B cell (primary cell): Measurements from ENCODE around the gene AKR1A1. TPM values are rescaled to one million over a fixed set of nuclear protein-coding genes. Genes with fewer than 3 reads are reported as not detected.

ENCODE experiments used
- ATAC-seq: fragments of 200-7000 bp; cut with Tn5 transposase; one replicate; pipeline ENCODE4 v1.10.0; 2021; ENCODE audit warnings: low read depth, mild to moderate bottlenecking, moderate number of reproducible peaks, moderate library complexity
- CTCF ChIA-PET: fragments of 350-600 bp; sonication (Branson Sonifier 250); formaldehyde crosslinking; loops from one replicate; lab custom pipeline; 2021; ENCODE audit warnings: antibody characterized with exemption, inconsistent platforms; lab: Charles Lee
- POLR2A ChIA-PET: fragments of 350-600 bp; sonication (Branson Sonifier 250); formaldehyde crosslinking; loops from one replicate; lab custom pipeline; 2021; ENCODE audit warnings: antibody characterized with exemption; lab: Charles Lee
- DNase-seq: peaks from one replicate; pipeline ENCODE4 v3.0.0; 2013
- H2AFZ ChIP-seq: 2 replicates; pipeline ENCODE4 v1.6.1; 2012; ENCODE audit warnings: mild to moderate bottlenecking, low read depth, low read length; ENCODE audit not compliant: insufficient read depth, poor library complexity, severe bottlenecking
- H3K27ac ChIP-seq, 2 donors: 1 replicate in 1 of 2; 2 replicates in 1 of 2; pipeline ENCODE4 v1.5.1; 2012 to 2013; ENCODE audit warnings: low read length in 2 of 2, mild to moderate bottlenecking in 2 of 2, moderate library complexity in 1 of 2
- H3K27me3 ChIP-seq, 4 experiments: fragments of 200-600 bp in 1 of 4; sonication (generic) in 1 of 4; replicated peaks in 1 of 4; 1 replicate in 2 of 4; 2 replicates in 2 of 4; pipeline versions ENCODE4 v1.6.1 to v1.7.0; 2013 to 2016; ENCODE audit warnings: low read length in 3 of 4, mild to moderate bottlenecking in 2 of 4, mixed read lengths in 1 of 4, moderate library complexity in 1 of 4; ENCODE audit not compliant: insufficient read depth in 4 of 4, control insufficient read depth in 3 of 4; ENCODE audit errors: control extremely low read depth in 1 of 4
- H3K36me3 ChIP-seq, 2 experiments: replicated peaks in 1 of 2; 1 replicate in 1 of 2; 2 replicates in 1 of 2; pipeline versions ENCODE4 v1.6.1 to v1.7.1; 2013; ENCODE audit warnings: low read length in 1 of 2; ENCODE audit not compliant: insufficient read depth in 2 of 2, control insufficient read depth in 1 of 2; ENCODE audit errors: control extremely low read depth in 1 of 2, extremely low read depth in 1 of 2
- H3K4me1 ChIP-seq, 2 donors: fragments of 200-600 bp in 1 of 2; sonication (generic) in 1 of 2; 1 replicate in 1 of 2; 2 replicates in 1 of 2; pipeline versions ENCODE4 v1.5.1 to v1.6.1; 2013 to 2017; ENCODE audit warnings: low read length in 2 of 2; ENCODE audit not compliant: control insufficient read depth in 2 of 2, insufficient read depth in 2 of 2
- H3K4me2 ChIP-seq: replicated peaks from 2 replicates; pipeline ENCODE3; 2012; ENCODE audit warnings: mild to moderate bottlenecking, low read depth, low read length; ENCODE audit not compliant: poor library complexity, severe bottlenecking
- H3K4me3 ChIP-seq, 5 experiments: fragments of 200-600 bp in 1 of 5; sonication (generic) in 1 of 5; 1 replicate in 3 of 5; 2 replicates in 2 of 5; pipeline versions ENCODE4 v1.5.1 to v1.7.0; 2011 to 2016; ENCODE audit warnings: low read length in 4 of 5, mild to moderate bottlenecking in 4 of 5, low read depth in 2 of 5, control low read depth in 1 of 5, moderate library complexity in 1 of 5; ENCODE audit not compliant: insufficient read depth in 1 of 5; ENCODE audit errors: control extremely low read depth in 1 of 5, extremely low read depth in 1 of 5
- H3K79me2 ChIP-seq: fragments of 200-600 bp; sonication (generic); one replicate; pipeline ENCODE4 v1.6.0; 2016; ENCODE audit warnings: low read length; ENCODE audit not compliant: control insufficient read depth, insufficient read depth
- H3K9ac ChIP-seq: fragments of 200-600 bp; sonication (generic); 2 replicates; pipeline ENCODE4 v1.6.1; 2017; ENCODE audit warnings: mild to moderate bottlenecking, low read length, moderate library complexity
- H3K9me3 ChIP-seq, 3 donors: one replicate each; pipeline versions ENCODE4 v1.6.1 to v1.7.1; 2013; ENCODE audit warnings: low read length in 2 of 3; ENCODE audit not compliant: control insufficient read depth in 2 of 3, insufficient read depth in 1 of 3; ENCODE audit errors: control extremely low read depth in 1 of 3
- H4K20me1 ChIP-seq: 2 replicates; pipeline ENCODE4 v1.6.0; 2012; ENCODE audit warnings: mild to moderate bottlenecking, low read length; ENCODE audit not compliant: insufficient read depth, control insufficient read depth, poor library complexity, severe bottlenecking
- H3K27ac Mint-ChIP-seq: one replicate; pipeline ENCODE4 v1.8.0; 2021; ENCODE audit warnings: mixed read lengths
- H3K27me3 Mint-ChIP-seq: one replicate; pipeline ENCODE4 v1.8.0; 2021; ENCODE audit warnings: mixed read lengths
- H3K4me1 Mint-ChIP-seq: one replicate; pipeline ENCODE4 v1.8.0; 2021; ENCODE audit warnings: mixed read lengths
- H3K4me3 Mint-ChIP-seq: one replicate; pipeline ENCODE4 v1.8.0; 2021; ENCODE audit warnings: mixed read lengths
- H3K9me3 Mint-ChIP-seq: one replicate; pipeline ENCODE4 v1.8.0; 2022; ENCODE audit warnings: mixed read lengths; ENCODE audit not compliant: insufficient read depth
- EZH2 ChIP-seq: IDR thresholded peaks from 2 replicates; pipeline ENCODE4 v1.6.1; 2012; ENCODE audit warnings: borderline replicate concordance, low read depth, mild to moderate bottlenecking, moderate library complexity, low read length; ENCODE audit not compliant: insufficient read depth, poor library complexity, severe bottlenecking
- WGBS: methylation state at CpG from one replicate; pipeline ENCODE4 v1.1.5; 2013; ENCODE audit warnings: missing lambda C conversion rate; ENCODE audit not compliant: insufficient coverage; 5-methylcytosine and 5-hydroxymethylcytosine counted together
- intact Hi-C: fragments of 100-400 bp; cut with micrococcal nuclease; formaldehyde crosslinking; loops from one replicate; pipeline ENCODE4 v1.10.0; 2022
- polyA plus RNA-seq: library from polyadenylated mRNA; depleted of rRNA; stranded (reverse); fragments of >200 nt; gene quantifications from 2 replicates; pipeline ENCODE4 v1.2.3, GENCODE V29; 2012
- total RNA-seq, 2 donors: library from RNA; stranded (reverse); fragments of 120-200 nt in 1 of 2; gene quantifications; 1 replicate in 1 of 2; 2 replicates in 1 of 2; pipeline versions ENCODE4 v1.2.3 to v1.2.4, GENCODE V29; 2013 to 2022
- TF ChIP-seq, protein P1 (sequence below): fragments of 200-600 bp; IDR thresholded peaks from one replicate; pipeline ENCODE4 v1.8.0; 2022; ENCODE audit warnings: antibody characterized with exemption, mild to moderate bottlenecking

AKR1A1 gene
- total and polyA plus RNA-seq, 2 donors (not counting 1 experiment from before 2014, with no cell fraction given): 145 to 163 TPM

DNA sequence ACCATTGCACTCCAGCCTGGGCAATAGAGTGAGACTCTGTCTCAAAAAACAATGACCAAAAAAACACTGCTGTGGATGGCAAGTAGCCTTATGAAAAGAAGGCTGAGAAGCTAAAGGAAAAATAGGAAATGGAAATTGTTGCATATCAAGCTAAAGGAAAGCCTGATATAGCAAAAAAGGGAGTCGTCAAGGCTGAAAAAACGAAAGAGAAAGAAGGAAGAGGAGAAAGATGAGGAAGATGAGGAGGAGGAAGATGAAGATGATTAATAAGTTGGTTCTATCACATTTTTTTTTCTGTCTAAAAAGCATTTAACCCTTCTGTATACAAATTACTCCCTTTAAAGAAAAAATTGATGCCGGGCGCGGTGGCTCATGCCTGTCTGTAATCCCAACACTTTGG lies 18.8 kb upstream of the AKR1A1 start:
- WGBS: 73% methylated on average over 3 of the region's 5 CpGs
- ChIA-PET POLR2A (interaction anchor here (0.7 kb wide), 1 partner anchor 11 kb away, joined by 5 read pairs; no protein-coding TSS in a partner anchor), CTCF (interaction anchor here (0.7 to 0.9 kb wide), 2 partner anchors 23 to 40 kb away, joined by 3 to 4 read pairs; no protein-coding TSS in a partner anchor)
- Histone ChIP-seq H3K9me3 (no peaks in the 10 kb centered on the region), H3K9ac (no peak overlapping the region), H3K4me3 (no peak overlapping the region), H3K4me2 (no peak overlapping the region), H3K4me1 (no peaks in the 10 kb centered on the region), H3K27me3 (no peaks in the 10 kb centered on the region), H2AFZ (no peak overlapping the region), H3K79me2 (no peaks in the 10 kb centered on the region), H3K27ac (no peak overlapping the region), H3K36me3 (no peaks in the 10 kb centered on the region), H4K20me1 (no peaks in the 10 kb centered on the region)
- Mint-ChIP-seq H3K4me3 (no peak overlapping the region), H3K27me3 (no peaks in the 10 kb centered on the region), H3K27ac (no peak overlapping the region), H3K9me3 (no peaks in the 10 kb centered on the region), H3K4me1 (no peaks in the 10 kb centered on the region)
- DNase-seq (no peak), ATAC-seq (no peak)
- intact Hi-C loops: no loop called here
- TF ChIP-seq, protein P1, sequence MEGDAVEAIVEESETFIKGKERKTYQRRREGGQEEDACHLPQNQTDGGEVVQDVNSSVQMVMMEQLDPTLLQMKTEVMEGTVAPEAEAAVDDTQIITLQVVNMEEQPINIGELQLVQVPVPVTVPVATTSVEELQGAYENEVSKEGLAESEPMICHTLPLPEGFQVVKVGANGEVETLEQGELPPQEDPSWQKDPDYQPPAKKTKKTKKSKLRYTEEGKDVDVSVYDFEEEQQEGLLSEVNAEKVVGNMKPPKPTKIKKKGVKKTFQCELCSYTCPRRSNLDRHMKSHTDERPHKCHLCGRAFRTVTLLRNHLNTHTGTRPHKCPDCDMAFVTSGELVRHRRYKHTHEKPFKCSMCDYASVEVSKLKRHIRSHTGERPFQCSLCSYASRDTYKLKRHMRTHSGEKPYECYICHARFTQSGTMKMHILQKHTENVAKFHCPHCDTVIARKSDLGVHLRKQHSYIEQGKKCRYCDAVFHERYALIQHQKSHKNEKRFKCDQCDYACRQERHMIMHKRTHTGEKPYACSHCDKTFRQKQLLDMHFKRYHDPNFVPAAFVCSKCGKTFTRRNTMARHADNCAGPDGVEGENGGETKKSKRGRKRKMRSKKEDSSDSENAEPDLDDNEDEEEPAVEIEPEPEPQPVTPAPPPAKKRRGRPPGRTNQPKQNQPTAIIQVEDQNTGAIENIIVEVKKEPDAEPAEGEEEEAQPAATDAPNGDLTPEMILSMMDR: no peak
- no peak for TF ChIP-seq EZH2

DNA sequence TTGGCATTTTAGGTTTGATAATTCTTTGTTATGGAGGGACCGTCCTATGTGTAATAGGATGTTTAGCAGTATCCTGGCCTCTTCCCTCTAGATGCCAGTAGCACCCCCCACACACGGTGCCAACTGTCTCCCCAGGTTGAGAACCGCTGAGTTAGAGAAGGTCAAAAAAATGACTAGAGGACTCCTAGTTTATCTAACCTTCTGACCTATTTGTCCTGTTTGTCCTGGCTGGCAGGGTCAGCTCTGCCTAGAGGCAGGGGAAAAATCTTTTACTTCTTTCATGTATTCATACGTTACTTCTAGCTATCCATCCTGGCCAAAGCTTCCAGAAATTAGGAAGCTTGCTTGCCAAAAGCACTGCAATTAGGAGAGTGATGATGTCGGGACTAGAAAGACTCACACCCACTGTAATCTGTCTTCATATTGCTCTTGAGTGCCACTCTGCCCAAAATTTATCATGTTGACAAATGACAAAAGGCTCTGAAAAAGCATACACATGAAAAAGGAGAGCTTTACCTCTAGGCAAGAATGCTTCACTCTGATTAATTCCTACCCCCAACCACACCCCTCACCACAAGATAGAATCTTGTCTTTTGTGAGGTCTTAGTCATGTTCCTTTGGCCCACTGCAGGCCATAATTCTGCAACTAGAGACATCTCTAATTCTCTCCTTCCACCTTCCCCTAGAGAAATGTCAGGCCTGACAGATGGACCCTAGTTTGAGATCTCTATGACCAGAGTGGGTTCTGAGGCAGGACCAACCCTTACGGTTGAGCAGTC lies 14.4 kb upstream of the AKR1A1 start:
- ATAC-seq (no peak), DNase-seq (no peak)
- TF ChIP-seq, protein P1: no peak
- no peak for TF ChIP-seq EZH2
- Histone ChIP-seq H4K20me1 (no peaks in the 10 kb centered on the region), H3K4me2 (no peak overlapping the region), H3K9me3 (no peaks in the 10 kb centered on the region), H3K27me3 (no peaks in the 10 kb centered on the region), H3K79me2 (no peaks in the 10 kb centered on the region), H3K4me1 (peaks cover 0 to 6% of the 10 kb centered on the region in 2 donors), H3K27ac (no peak overlapping the region), H3K4me3 (no peak overlapping the region), H2AFZ (no peak overlapping the region), H3K9ac (no peak overlapping the region), H3K36me3 (no peaks in the 10 kb centered on the region)
- ChIA-PET POLR2A (no interaction called here), CTCF (interaction anchor here (0.9 to 2.1 kb wide), 4 partner anchors 21 to 34 kb away, joined by 3 to 8 read pairs (median 4); no protein-coding TSS in a partner anchor)
- Mint-ChIP-seq H3K4me1 (peaks cover 7% of the 10 kb centered on the region), H3K27me3 (no peaks in the 10 kb centered on the region), H3K27ac (no peak overlapping the region), H3K4me3 (no peak overlapping the region), H3K9me3 (no peaks in the 10 kb centered on the region)
- intact Hi-C loops: no loop called here
- 94% methylated on average over 3 of the region's 6 CpGs for WGBS
